ENCODE measurements around the gene BEAN1.

DNA sequence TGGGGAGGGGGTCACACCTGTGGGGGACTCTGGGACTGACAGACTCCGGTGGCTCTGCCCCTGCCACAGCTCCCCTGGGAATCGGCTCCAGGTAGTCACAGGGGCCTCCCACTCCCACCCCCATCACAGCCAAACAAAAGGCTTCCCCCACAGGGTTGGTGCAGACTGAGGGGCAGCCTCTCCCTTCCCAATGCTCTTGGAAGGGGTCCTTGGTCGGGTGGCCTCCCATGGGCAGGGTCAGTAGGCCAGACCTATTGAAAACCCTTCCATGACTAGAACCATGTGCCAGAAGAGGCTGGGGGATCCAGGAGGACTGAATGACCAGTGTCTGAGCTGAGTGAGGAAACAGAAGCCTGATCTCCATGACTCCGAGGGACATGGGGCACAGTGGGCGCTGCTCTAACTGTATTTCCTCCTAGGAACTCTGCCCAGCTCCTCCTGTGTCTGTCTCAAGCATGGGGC is 94.2 kb downstream of the BEAN1 start:
- TF ChIP-seq, protein P1, sequence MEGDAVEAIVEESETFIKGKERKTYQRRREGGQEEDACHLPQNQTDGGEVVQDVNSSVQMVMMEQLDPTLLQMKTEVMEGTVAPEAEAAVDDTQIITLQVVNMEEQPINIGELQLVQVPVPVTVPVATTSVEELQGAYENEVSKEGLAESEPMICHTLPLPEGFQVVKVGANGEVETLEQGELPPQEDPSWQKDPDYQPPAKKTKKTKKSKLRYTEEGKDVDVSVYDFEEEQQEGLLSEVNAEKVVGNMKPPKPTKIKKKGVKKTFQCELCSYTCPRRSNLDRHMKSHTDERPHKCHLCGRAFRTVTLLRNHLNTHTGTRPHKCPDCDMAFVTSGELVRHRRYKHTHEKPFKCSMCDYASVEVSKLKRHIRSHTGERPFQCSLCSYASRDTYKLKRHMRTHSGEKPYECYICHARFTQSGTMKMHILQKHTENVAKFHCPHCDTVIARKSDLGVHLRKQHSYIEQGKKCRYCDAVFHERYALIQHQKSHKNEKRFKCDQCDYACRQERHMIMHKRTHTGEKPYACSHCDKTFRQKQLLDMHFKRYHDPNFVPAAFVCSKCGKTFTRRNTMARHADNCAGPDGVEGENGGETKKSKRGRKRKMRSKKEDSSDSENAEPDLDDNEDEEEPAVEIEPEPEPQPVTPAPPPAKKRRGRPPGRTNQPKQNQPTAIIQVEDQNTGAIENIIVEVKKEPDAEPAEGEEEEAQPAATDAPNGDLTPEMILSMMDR (IDR thresholded peaks at IDR 0.05), result no peak
- TF ChIP-seq POLR2A (IDR thresholded peaks at IDR 0.05), result no peak

Measured in adrenal gland (tissue), 5 donors.